Measurements from ENCODE around the gene BMAL1.
"Not testable (repeated sequence)": the region's sequence is repeated elsewhere in the genome, so short reads cannot be mapped to it uniquely, and the experiment has no call there.

Gene BMAL1

DNA sequence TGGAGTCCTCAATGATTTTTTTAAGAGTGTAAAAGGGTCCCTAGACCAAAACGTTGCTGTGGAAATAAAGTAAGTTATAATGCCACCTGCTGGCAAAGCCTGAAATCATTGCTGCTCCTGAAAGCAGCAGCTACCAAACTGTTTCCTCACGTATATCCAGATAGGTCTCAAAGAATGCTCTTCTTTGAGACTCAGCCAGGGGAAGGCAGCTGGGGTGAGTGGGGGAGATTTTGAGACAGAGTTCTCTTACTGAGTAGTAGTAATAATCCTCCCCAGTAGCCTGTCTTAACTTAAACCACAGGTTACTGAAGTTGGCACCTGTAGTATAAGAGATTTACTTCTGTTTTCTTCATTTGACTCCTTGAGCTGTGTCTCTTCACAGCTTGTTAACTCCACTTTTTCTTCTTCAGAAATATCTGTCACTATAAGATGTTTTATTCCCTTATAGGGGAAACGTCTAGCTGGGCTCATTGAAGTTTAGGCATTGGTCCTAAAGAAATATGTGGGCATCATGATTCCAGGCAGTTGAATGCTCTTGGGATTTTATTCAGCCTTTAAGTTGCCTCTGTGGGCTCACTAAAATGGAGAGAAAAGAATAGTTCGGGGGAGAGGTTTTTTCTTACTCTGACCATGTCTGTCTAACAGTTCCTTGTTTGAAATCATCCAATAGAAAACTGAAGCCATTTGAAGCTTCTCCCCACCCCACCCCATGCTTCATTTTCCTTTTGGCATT is 107.5 kb downstream of the BMAL1 start:
- DNase-seq = peak; percentile 13 to 21

DNA sequence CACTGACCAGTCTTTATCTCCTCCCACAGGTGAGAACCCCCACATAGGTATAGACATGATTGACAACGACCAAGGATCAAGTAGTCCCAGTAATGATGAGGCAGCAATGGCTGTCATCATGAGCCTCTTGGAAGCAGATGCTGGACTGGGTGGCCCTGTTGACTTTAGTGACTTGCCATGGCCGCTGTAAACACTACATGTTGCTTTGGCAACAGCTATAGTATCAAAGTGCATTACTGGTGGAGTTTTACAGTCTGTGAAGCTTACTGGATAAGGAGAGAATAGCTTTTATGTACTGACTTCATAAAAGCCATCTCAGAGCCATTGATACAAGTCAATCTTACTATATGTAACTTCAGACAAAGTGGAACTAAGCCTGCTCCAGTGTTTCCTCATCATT is 109.0 kb downstream of the BMAL1 start:
- DNase-seq = no peak

DNA sequence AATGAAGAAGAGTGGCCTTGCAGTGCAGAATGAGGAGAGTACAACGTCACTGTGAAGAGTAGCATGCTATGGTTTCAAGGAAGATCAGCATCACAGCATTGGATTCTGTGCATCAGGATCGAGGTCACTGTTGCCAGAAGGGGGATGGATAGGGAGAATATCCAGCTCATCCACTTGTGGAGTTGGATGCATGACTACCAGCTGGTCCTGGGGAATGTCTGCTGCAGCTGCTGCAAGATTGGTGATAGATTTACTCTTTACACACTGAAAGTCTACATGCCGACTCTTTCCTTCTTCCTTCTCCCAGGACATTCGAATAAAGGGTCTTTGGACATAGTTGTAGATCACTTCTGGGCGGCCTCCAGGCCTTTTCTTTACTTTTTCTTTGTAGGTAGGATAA is 111.2 kb downstream of the BMAL1 start:
- DNase-seq = no peak

DNA sequence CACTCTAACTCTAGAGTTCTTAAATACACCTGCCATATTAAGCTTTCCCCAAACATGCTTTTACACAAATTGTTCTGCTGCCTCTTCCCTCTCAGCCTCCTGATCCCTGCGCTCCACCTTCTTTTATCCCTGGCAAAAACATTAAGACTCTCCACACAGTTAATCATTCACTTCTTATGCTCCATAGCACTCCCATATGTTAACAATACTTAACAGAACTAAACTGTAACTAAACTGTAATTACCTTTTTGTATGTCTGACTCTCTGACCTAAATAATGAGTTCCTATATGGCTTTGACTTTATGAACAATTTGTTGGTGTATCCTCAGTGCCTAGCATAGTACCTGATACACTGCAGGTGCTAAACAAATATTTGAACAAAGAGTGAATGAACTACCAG is 113.6 kb downstream of the BMAL1 start:
- no peak for DNase-seq

DNA sequence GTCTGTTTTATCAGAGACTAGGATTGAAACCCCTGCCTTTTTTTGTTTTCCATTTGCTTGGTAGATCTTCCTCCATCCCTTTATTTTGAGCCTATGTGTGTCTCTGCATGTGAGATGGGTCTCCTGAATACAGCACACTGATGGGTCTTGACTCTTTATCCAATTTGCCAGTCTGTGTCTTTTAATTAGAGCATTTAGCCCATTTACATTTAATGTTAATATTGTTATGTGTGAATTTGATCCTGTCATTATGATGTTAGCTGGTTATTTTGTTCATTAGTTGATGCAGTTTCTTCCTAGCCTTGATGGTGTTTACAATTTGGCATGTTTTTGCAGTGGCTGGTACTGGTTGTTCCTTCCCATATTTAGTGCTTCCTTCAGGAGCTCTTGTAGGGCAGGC is 120.7 kb downstream of the BMAL1 start:
- not testable (repeated sequence) for DNase-seq

DNA sequence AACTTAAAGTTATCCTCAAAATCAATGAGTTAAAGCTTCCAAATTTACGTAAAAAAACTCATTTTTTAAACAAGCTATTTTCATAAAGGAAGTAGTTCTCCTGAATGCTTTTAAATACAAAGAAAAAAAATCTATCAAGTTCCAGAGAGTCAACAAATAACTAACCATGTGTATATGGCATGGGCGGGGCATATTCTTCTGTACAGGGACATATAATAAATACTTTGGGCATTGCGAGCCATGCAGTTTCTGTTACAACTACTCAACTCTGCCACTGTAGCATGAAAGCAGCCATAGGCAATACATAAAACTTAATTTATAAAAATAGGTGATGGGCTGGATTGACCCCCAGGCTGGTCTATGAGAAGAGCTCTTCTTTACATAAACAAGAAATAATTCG is 127.6 kb downstream of the BMAL1 start:
- no peak for DNase-seq

DNA sequence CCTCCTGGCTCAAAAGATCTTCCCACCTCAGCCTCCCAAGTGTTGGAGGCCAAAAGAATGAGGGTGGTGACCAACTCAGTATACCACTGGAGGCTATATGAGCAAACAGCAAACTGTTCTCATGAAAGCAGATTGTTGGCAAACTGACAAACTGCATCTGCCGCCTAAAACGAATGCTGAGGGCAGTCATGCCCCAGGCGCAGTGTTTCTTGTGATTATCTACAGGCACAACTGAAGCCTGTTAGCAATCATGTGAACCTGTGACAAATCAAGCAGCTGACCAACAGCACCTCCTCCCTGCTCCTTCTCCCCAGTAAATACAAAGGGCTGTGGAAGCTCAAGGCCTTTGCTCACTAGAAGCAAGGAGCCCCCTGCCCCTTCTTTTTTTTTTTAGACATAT is 137.6 kb downstream of the BMAL1 start:
- DNase-seq = no peak

DNA sequence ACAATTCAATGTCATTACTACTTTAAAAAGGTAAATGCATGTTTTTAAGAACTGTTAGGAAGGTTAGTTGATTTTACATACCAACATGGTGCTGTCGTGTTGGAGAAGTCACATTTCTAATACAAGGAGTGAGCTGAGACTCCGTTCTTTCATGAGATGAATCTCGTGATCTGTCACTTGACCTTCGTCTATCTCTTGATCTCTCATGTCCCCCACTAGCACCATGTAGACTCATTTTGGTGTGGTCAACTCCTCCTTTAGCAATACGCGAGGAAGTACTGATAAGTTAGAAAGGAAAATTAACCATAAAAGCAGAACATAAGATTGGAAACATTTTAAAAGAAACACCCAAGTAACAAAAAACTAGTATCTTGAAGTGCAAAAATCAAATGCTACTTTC is 144.0 kb downstream of the BMAL1 start:
- DNase-seq = no peak

DNA sequence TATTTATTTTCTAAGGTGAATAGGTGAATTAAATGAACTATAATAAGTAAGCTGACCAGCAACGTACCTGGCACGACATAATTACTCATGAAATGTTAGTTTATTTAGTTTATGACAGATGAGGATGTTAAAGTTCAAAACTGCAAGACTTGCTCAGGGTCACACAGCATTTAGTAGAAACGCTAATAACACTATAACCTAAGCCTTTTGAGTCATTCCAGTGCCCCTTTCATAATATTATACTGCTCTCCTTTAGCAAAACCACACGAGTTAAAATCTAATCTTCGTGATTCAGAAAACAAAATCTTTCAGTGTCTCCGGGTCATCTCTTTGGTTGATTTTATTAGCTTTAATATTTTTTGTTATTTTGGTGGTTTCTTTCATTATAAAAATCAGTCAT is 145.8 kb downstream of the BMAL1 start:
- no peak for DNase-seq

DNA sequence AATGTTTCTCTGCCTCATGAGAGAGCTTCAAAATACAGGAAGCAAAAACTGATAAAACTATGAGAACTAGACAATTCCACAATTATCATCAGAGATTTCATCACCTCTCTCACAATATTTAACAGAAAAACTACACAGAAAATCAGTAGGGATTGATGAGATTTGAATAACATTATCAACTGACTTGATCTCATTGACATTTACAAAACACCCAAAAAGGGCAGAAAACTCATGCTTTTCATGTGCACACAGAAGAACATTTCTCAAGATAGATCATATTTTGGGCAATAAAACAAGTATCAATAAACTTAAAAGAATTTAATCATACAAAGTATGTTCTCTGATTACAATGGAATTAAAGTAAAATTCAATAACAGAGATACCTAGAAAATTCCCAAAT is 149.8 kb downstream of the BMAL1 start:
- DNase-seq = no peak

DNA sequence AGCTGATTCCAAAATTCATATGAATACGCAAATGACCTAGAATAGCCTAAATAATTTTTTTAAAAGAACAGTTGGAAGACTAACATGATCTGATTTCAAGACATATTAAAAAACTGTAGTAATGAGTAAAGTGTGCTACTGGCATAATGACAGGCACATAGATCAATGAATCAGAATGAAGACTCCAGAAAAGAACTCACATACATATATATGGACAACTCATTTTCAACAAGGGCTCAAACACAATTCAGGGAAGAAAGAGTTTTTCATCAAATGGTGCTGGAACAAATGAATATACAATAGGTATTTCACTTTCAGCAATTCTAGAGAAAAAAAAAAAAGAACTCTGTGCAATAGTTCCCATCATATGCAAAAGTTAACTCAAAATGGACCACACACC is 151.7 kb downstream of the BMAL1 start:
- DNase-seq = no peak

DNA sequence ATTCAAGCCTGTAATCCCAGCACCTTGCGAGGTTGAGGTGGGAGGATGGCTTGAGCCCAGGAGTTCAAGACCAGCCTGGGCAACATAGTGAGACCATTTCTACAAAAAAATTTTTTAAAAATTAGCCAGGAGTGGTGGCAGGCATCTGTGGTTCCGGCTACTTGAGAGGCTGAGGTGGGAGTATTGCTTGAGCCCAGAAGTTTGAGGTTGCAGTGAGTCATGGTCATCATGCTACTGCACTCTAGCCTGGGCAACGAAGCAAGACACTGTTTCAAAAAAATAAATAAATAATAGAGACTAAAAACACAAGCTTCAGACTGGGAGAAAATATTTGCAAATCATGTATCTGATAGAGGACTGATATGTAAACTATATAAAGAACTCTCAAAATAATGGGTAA is 152.2 kb downstream of the BMAL1 start:
- peak; percentile 24 to 62 for DNase-seq

DNA sequence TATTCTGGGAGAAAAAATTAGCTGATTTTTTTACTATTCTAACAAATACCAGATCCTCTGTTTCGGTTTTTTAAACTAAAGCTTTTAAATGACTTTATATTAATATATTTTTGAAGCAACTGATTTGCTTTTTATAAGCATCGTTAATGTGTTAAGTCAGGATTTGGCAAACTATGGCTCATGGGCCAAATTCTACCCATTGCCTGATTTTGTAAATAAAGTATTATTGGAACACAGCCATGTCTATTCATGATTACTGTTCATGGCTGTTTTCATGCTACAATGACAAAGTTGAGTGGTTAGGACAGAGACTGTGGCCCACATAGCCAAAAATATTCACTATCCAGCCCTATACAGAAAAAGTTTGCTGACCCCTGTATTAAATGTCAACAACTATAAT is 155.8 kb downstream of the BMAL1 start:
- no peak for DNase-seq

DNA sequence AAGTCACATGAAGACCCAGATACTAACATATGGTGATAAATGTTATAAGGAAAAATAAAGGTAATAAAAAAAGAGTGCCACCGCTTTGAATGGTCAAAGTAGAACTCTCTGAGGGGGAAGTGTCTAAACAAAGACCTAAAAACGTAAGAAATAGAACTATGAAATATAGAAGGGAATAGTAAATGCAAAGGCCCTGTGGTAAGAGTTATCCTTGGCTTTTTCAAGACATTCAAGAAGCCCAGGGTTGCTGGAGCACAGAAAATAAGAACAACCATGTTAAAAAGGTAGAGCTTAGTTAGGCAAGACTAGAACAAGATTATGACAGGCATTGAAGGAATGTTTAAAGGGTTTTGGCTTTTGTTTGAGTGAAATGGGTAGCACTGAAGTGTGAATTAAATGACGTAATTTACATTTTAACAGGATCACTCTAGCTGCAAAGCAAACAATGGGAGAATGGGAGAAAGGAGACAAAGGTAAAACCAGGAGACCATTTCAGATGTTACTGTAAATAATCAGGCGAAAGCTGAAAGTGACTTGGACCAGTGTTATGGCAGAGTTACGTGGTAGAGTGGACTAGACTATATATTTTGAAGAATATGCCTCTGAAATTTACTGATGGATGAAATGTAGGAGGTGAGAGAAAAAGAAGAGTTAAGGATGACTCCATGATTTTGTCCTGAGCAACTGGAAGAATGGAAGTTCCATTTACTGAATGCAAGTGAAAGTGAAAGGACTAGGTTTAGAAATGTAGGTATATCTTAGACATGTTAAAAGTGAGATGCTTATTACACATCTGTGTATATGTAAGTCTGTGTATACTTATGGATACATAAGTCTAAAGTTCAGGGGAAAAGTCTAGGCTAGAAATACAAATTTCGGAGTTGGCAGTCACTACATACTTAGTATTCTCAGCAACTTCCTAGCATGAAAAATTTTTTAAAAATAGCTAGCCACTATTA is 156.9 kb downstream of the BMAL1 start:
- DNase-seq = no peak

DNA sequence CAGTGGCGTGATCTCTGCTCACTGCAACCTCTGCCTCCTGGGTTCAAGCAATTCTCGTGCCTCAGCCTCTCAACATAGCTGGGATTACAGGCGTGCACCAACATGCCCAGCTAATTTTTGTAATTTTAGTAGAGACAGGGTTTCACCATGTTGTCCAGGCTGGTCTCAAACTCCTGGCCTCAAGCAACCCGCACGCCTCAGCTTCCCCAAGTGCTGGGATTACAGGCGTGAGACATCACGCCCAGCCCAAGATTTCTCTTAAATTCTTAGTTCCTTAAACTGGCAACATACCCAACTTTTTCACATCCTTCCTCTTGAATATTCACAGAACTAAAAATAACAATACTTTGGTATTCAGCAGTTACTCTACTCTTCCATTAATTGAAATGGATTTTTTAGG is 159.2 kb downstream of the BMAL1 start:
- peak; percentile 52 to 58 for DNase-seq

Data from inflammatory macrophage (primary cell).